CMK (cell line): ENCODE results near the gene LIMK2.
"Not testable (repeated sequence)": the region's sequence is repeated elsewhere in the genome, so short reads cannot be mapped to it uniquely, and the experiment has no call there.

Experiments used
- DNase-seq: peaks from one replicate; pipeline ENCODE4 v3.0.0-alpha.2; 2010; ENCODE audit warnings: low read depth

Gene LIMK2

DNA sequence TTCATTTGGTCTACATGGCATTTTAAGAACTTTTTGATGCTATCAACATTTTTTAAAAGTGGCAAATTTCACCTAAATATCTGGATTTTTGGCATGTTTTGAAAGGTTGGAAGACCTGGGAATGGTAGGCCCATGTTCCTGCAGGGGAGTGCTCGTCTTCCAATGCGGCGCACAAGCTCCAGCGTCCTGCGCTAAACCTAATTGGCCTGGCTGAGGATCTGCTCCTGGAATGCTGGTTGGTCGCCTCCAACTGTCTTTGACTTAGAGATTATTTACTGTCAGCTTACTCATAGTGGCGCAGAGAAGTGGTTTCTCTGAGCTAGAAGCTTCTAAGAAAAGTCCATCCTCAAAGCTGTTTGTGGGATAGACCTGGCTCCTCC is 626 bp upstream of the LIMK2 start:
- no peak for DNase-seq

DNA sequence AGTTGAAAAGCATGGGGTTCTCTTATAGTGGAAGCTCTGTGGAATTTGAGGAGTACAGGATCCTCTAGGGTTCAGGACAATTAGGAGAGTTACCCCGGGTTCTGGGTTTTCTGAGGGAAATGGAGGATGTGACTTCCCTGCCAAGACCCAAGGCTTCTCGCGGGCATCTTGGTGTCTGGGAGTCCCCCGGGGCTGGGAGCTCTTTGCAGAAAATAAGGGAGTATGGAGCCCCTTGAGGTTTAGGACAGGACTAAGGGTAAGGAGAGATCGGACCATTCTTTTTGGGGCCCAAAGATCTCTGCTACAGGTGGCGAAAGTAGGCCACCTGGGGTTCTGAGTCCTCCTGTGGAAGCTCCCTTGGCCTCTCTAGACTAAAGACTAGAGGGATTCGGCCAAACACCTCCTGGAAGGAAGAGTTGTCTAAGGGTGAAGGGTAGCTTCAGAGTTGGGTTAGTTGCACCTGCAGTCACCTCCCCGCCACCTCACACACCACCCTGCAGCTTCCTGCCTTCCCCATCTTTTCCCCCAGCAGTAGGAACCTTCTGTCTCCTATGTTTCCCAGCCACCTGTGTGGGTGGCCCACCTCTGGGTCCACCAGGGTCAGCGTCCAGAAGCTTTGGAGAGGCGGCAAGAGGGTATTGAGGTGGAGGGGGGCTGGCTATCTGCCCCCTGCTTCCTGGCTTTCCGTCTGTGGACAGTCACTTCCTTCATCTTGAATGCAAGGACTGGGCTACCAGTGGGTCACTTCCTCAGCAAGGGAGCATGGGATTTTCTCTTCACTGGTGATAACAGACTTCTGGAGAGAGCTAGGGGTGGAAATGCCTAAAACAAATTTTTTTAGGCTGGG is 908 bp downstream of the LIMK2 start:
- peak; percentile 30 for DNase-seq

GRCh38 chr22:31215018-31215535 is 3.0 kb downstream of the LIMK2 start:
- no peak for DNase-seq

DNA sequence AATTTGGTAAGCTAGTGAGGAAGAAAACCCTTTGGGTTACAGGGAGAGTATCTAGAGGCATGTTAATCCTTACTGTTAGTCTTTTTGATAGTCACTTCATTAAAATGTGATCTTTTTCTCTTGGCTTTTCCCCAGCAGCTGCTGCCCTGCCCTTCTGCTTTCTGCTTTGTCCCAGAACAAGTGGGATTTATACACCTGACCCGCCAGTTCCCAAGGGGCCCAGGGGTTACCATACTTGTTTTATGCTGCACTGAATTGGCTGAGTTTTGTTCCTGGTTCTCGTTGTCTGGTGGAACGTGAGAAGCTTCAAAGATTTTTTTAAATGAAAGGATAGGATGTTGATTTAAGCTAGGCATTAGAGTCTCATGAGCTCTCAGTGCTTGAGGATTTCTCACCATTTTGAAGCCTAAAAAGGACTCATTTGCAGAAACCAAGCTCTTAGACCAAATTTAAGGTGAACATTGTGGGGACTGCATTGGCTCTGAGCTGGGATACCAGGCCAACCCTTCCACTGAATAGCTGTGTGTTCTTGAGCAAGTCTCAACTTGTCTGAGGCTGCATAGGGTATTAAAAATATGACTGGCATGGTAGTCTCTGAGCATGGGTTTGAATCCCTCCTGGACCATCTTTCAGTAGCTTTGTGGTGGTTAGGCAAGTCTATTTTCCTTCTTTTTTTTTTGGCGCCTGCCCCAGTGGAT is 6.6 kb downstream of the LIMK2 start:
- no peak for DNase-seq

GRCh38 chr22:31221084-31221483 is 9.0 kb downstream of the LIMK2 start:
- DNase-seq, result no peak

DNA sequence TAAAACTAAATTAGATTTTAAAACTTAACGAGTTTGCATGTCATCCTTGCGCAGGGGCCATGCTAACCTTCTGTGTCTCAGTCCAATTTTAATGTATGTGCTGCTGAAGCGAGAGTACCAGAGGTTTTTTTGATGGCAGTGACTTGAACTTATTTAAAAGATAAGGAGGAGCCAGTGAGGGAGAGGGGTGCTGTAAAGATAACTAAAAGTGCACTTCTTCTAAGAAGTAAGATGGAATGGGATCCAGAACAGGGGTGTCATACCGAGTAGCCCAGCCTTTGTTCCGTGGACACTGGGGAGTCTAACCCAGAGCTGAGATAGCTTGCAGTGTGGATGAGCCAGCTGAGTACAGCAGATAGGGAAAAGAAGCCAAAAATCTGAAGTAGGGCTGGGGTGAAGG is 10.6 kb downstream of the LIMK2 start:
- no peak for DNase-seq

GRCh38 chr22:31223786-31224191 is 11.7 kb downstream of the LIMK2 start:
- no peak for DNase-seq

DNA sequence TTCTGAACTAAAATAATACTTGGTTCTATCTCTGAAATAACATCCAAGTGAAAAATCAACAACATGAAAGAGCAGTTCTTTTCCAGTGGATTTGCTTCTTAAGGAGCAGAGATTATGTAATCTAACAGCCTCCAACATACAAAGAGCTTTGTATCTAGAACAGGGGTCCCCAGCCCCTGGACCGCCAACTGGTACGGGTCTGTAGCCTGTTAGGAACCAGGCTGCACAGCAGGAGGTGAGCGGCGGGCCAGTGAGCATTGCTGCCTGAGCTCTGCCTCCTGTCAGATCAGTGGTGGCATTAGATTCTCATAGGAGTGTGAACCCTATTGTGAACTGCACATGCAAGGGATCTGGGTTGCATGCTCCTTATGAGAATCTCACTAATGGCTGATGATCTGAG is 12.6 kb downstream of the LIMK2 start:
- not testable (repeated sequence) for DNase-seq

DNA sequence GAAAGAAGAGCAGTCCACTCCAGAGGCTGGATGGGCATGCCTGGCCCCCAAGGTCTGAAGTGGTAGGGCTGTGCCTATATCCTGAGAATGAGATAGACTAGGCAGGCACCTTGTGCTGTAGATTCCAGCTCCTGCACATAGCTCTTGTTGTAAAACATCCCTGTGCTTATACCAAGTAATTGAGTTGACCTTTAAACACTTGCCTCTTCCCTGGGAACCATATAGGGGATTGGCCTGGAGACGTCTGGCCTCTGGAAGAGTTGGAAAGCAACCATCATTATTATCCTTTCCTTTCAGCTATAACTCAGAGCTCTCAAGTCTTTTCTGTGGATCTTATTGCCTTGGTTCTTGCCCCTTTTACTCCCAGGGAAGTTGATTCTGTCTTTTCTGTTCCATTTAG is 15.1 kb downstream of the LIMK2 start:
- no peak for DNase-seq

DNA sequence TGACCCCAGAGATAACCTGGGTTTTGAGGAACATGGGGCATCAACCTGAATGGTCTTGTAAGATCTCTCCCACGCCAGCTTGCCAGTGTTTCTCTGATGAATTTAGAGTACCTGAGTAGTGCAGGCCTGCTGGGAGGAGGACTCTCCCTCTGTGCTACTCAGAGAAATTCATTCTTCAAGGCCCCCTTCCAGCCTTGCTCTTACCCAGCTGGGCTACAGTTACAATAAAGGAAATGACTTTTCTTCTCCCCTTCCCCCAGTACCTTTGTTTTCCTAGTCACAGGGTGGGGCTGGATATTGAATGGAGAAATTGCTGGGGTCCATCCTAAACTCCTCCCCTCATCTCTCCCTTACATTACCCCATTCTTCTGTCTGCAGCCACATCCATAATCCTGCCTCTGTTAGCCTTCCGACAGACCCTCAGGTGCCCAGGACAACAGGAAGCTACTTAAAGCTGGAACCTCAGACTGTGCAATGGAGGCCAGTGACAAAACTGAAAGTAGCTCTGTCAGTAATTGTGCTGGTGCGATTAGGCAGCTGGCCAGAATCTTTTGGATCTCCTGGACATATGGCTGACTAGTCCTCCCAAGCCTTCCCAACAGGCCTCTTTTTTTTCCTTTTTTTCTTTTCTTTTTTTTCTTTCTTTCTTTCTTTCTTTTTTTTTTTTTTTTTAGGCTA is 17.4 kb downstream of the LIMK2 start:
- no peak for DNase-seq

GRCh38 chr22:31230155-31230870 is 18.2 kb downstream of the LIMK2 start:
- DNase-seq, result no peak

DNA sequence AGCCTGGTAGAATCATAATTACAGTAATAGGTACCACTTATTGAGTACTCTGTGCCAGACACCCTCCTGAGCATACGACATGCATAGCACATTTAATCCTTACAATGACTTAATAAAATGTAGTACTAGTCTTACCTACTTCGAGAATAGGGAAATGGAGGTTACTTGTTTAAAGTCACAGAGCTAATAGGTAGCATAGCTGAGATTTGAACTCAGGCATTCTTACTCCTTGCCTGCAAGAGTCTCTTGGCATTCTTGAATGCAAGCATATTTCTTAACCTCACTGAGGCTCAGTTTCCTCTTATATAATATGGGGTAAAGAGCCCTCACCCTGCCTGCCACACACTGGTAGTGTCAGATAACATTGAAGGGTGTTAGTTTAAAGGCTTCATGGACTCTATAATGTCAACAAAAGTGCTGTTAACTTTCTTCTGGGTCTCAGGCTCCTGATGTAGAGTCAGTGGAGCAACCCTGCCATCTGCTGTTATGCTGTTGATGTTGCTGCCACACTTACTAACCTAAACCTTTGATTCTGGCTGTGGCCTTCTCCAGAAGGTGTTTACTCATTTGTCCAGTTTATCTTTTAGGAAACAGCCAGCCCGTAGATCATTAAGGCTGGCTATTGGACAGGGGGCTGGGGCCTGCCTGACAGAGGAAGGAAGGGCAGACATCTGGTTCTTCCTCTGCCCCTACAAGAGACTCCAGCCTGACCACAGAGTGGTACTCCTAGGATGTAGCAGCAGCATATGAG is 18.9 kb downstream of the LIMK2 start:
- DNase-seq, result peak; percentile 69

DNA sequence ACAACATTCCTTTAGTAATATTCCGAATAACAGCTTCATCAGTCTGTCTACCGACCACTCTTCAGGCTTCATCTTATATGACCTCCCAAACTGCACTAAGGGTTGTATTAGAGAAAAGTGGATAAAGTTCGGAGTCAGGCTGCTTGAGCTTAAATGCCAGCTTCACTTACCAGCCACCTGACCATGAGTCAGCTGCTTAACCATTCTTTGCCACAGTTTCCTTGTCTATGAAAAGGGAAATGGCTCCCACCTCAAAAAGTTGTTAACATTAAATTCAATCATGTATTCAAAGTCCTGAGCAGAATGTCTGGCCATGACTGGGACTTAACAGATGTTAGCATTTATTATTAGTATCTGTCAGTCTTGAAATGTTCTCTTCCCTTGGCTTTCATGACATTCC is 20.9 kb downstream of the LIMK2 start:
- DNase-seq, result no peak

DNA sequence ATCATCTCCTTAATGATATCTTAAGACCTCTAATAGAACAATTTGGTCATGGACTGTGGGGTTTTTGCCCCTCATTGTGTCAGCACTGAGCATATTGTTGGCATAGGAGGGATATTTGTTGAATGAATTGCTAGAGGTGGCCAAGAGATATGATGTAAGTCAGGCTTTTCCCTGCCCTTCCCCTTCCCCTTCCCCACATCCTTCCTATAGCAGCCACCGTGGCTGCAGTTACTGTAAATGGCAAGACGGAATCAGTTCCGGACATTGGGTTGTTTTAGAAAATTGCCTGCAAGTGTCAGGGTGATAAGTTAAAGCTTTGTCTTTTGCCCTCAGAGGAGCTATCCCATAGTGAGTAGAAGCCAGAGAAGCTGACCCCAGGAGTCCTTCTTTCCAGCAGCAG is 23.0 kb downstream of the LIMK2 start:
- peak; percentile 52 for DNase-seq

- DNase-seq, result not testable (repeated sequence)
These were observed 23.9 kb downstream of the LIMK2 start for GRCh38 chr22:31236044-31236443.

GRCh38 chr22:31238057-31238456 is 26.0 kb downstream of the LIMK2 start:
- no peak for DNase-seq

GRCh38 chr22:31239771-31240370 is 27.8 kb downstream of the LIMK2 start:
- DNase-seq, result no peak

GRCh38 chr22:31241200-31241599 is 29.1 kb downstream of the LIMK2 start:
- no peak for DNase-seq

- DNase-seq, result no peak
These were observed 29.8 kb downstream of the LIMK2 start for GRCh38 chr22:31241936-31242335.

GRCh38 chr22:31243339-31244045 is 31.4 kb downstream of the LIMK2 start:
- DNase-seq, result no peak
